Mucosa of gallbladder (tissue), 1 donor: ENCODE data around the gene RIPK3. TPM values are rescaled to one million over a fixed set of nuclear protein-coding genes. Genes with fewer than 3 reads are reported as not detected.
A peak's percentile ranks its signal among the peaks of the same experiment; 100 is the strongest.

Experiments used
- DNase-seq: peaks from one replicate; pipeline ENCODE4 v3.0.0-alpha.2; 2020; ENCODE audit warnings: low spot score
- total RNA-seq: library from RNA; stranded (reverse); gene quantifications from one replicate; pipeline ENCODE4 v1.2.1, GENCODE V29; 2021
- donor health status: DM: no; HTN: no; CAD: no.

RIPK3 gene
- total RNA-seq, 1 donor from 2014 or later, result 56.5 TPM

DNA sequence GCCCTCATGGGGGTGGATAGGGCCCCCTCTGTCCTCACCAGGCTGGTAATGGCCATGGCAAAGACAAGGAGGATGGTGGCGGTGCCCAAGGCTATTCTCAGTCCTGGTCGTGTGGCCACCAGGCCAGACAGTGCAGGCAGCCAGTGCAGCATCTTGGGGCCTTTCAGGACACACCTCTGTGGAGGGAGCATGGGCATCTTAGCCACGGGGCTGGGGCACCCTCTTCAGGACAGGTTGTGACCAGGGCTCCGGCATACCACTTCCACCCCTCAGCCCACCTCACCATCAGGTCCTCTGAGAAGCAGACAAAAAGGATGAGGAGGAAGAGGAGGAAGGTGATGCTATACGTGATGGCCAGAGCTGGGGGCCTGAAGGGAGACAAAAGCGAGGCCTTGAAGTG is 15.8 kb downstream of the RIPK3 start:
- no peak for DNase-seq

DNA sequence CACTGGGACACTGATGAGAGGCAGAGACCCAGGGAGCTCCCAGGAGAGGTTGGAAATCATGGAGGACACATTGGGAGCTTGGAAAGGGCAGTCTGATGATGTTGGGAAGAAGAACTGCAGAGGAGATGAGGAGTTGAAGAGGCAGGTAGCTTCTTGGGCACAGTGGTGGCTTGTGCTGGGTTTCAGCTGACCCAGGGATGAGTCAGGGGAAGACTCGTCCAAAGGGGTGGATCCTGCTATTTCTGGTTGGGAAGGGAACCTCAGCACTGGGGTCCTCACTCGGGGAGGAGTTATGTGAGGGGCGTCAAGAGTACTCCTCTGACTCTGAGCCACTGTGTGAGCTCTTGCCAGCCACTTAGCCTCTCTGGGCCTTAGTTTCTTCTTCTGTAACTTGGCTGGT is 16.4 kb downstream of the RIPK3 start:
- no peak for DNase-seq

DNA sequence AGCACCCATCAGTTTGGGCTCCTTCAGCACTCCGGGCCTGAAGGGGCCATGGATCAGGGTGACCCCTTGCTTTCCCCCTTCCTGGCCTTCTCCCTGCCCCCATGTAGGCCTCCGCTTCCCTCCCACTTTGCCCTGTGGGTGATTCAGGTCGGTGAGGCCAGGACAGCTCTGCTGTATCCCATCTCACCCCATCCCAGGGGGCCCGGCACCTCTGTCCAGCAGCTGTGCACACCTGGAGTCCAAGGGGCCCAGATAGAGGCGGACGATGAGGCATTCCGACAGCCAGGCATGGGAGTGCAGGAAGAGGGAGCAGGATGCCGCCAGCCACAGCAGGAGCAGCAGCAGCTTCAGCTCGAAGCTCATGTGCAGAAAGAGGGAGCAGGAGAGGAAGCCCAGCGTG is 17.1 kb downstream of the RIPK3 start:
- DNase-seq, result no peak

DNA sequence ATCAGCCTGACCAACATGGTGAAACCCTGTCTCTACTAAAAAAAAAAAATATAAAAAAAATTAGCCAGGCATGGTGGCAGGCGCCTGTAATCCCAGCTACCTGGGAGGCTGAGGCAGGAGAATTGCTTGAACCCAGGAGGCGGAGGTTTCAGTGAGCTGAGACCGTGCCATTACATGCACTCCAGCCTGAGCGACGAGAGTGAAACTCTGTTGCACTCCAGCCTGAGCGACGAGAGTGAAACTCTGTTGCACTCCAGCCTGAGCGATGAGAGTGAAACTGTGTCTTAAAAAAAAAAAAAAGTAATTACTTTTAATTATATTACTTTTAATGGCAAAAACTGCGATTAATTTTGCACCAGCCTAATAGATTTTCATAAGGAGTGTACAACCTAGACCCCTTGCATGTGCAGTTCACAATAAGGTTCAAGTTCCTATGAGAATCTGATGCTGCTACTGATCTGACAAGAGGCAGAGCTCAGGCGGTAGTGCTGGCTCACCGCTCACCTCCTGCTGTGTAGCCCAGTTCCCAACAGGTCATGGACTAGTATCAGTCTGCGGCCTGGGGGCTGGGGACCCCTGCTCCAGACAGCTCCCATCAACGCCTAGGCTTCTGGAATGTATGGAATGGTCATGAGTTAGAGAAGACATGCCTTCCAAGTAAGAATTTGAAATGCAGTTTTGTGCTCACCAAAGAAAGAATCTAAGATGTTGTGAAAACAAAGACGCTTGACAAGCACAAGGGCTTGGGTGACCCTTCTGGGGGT is 18.4 kb downstream of the RIPK3 start:
- DNase-seq, result no peak

DNA sequence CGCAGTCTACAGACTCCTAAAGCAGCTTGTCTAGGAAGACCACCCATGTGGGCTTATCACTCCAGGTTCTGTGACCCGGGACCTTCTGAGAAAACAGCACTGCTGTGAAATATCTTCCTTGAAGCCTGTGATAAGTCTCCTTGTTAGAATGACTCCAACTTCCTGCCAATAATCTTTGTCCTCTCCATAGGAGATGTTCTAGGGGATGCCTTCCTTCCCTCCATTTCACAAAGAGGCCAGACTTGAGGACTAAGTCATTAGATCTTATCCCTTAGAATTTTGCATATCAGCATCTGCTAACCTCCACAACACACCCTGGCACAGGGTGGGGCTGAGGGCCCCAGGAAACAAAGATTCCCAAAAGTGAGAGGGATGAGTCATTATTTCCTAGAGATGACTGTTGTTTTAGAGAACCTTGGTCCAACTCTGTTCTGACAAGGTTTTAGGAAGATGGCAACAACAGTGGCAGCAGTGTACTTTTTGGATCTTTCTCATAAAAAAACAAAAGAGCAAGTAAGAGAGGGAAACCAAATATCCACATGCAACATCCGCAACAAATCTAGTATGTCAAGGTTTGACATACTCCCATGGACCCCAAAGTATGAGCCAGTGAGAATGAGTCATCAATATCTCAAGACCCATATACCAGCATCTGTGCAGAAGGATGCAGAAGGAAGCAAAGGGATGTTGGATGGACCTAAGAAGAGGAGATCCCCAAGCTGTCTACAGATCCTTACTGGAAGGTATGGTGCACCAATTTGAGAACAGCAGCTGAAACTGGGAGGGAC is 22.5 kb downstream of the RIPK3 start:
- DNase-seq, result no peak

DNA sequence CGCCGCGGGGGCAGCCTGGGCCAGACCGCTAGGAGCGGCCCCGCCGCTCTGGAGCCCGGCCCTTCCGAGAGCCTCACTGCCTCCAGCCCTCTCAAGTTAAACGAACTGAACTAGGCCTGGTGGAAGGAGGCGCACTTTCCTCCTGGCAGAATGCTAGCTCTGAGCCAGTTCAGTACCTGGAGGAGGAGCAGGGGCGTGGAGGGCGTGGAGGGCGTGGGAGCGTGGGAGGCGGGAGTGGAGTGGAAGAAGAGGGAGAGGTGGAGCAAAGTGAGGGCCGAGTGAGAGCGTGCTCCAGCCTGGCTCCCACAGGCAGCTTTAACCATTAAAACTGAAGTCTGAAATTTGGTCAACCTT is 23.2 kb downstream of the RIPK3 start:
- no peak for DNase-seq

DNA sequence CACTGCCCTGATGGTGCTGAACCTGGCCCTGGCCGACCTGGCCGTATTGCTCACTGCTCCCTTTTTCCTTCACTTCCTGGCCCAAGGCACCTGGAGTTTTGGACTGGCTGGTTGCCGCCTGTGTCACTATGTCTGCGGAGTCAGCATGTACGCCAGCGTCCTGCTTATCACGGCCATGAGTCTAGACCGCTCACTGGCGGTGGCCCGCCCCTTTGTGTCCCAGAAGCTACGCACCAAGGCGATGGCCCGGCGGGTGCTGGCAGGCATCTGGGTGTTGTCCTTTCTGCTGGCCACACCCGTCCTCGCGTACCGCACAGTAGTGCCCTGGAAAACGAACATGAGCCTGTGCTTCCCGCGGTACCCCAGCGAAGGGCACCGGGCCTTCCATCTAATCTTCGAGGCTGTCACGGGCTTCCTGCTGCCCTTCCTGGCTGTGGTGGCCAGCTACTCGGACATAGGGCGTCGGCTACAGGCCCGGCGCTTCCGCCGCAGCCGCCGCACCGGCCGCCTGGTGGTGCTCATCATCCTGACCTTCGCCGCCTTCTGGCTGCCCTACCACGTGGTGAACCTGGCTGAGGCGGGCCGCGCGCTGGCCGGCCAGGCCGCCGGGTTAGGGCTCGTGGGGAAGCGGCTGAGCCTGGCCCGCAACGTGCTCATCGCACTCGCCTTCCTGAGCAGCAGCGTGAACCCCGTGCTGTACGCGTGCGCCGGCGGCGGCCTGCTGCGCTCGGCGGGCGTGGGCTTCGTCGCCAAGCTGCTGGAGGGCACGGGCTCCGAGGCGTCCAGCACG is 23.8 kb downstream of the RIPK3 start:
- DNase-seq, result peak; percentile 51

DNA sequence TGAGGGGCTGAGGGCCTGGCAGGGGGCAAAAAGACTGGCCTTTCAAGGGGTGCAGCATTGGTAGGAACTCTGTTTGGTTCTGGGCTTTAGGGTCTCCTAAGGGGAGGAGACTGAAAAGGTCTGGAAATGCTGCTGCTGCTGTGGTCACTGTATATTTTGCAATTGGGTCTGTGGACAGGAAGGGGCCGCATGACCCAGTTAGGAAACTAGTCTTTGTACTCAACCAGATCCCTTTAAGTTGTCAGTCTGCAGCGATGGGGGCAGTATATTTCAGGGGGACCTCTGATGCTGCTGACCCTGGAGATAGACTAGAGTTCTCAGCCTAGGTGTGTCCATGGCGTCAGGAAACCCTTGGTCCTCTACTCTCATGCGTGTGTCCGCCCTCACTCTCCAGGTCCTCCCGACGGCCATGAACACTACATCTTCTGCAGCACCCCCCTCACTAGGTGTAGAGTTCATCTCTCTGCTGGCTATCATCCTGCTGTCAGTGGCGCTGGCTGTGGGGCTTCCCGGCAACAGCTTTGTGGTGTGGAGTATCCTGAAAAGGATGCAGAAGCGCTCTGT is 24.5 kb downstream of the RIPK3 start:
- DNase-seq, result no peak

DNA sequence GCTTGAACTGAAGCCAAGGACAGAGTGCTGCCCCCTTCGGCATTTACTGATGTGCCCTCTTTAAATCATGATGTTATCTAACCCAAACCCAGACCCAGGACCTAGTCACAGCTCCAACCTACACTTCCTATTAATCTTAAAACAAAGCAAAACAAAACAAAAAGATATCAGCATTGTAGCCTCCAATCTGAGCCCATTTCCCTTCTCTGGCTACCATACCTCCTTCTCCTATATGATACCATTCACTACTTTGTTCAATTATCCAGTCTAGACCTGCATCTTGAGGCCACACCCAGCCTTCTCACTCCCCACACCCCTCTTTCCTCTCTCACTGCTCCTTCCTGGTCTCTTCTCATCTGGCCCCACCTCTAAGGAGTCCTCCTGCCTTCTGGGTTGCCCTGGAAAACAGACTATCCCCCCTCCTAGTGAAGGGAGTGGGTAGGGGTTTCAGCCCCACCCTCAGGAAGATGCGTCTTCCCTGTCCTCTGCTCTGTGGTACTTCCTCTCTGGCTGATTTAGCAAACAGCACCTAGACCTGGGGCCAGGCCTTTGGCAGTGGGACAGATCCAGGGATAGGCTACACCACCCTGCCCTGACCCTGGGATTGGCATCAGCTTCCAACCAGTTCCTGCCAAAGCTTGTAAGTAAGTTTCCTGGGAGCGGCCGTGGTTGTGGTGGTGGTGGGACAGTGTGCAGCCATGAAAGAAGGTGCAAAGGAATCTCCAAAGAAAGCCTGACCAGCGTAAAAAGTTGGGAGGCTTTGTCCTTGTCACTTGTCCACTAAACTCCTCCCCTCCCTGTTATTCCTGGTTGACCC is 25.2 kb downstream of the RIPK3 start:
- no peak for DNase-seq

DNA sequence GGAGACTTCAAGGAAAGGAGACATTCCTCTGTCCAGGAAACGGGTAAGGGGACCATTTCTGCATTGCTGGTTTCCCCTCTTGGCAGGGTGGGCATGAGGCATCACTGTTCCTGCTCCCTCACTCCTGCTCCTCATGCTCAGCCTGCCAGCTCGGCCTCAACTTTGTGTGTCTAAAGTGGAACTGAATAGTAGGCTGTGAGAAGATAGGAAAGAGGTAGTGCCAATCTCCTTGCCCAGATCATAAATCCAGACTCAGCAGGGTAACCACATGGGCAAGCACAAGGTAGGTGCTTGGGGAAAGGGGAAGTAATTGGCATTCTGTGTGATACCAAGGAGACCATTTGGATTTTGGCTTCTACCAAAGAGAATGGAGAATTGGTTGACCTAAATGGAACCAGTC is 25.9 kb downstream of the RIPK3 start:
- DNase-seq, result no peak

DNA sequence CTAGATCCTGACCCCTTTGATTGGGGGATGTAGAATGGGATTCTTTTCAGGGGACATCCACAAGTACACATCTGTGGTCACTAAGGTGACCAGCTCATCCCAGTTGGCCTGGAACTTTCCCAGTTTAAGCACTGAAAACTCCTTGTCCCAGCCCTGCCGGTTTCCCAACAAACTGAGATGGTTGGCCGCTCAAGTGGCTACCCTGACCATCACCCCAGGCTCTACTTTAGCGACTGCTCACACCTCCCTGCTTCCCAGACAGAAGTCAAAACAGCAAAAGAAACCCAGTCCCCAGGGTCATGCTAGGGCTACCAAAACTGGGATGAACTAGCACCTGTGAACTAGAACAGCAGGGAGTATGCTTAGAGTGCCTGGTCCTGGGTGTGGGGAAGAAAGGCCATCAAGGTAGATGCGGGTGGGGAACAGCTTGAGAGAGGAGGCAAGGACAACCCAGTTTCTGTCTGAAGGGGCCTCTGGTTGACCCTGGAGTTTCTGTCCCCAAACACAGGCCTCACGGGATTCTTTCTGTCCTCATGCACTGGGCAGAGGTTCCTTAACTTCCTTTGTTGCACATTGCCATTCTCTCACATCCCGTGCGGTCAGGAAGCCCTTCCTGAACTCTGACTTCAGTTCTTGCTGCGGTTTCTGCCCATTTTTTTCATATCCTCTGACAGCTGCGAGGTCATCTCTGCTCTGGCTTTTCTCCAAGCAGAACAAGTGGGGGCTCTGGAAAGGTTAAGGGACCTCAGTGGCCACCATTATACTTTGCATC is 26.9 kb downstream of the RIPK3 start:
- no peak for DNase-seq

DNA sequence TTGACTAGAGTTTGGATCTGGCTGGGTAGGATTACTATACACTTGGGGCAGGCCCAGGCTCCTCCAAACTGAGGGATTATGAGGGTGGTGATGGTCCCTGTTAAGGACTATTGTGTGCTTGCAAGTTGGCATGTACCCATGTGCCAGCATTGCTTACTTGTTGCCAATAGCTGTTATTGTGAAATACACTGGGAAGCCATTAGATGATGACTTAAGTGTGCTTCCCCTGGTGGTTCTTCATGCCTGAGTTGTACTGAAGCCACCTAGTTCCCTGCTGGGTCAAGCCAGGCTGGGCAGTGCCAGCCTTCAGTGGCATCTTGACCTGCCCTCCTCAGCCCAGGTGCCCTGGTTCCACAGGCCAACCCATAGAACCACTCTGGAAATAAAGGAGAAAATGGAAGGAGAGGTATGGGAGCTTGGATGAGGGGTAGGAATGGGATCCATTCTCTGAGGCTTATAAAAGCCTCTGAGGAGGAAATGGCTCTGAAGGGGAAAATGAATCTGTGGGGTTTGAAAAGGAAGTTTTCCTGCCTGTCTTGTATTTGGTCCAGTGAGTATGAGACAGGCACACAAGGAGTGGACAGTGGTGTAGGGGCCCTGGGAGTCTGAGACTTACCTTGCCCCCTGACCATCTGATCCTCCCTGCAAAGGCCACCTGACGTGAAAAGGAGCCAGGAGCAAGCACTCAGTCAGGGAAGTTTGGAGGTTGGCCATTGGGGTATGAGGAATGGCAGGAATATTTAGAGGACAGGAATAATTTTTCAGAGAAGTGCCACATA is 27.8 kb downstream of the RIPK3 start:
- no peak for DNase-seq

DNA sequence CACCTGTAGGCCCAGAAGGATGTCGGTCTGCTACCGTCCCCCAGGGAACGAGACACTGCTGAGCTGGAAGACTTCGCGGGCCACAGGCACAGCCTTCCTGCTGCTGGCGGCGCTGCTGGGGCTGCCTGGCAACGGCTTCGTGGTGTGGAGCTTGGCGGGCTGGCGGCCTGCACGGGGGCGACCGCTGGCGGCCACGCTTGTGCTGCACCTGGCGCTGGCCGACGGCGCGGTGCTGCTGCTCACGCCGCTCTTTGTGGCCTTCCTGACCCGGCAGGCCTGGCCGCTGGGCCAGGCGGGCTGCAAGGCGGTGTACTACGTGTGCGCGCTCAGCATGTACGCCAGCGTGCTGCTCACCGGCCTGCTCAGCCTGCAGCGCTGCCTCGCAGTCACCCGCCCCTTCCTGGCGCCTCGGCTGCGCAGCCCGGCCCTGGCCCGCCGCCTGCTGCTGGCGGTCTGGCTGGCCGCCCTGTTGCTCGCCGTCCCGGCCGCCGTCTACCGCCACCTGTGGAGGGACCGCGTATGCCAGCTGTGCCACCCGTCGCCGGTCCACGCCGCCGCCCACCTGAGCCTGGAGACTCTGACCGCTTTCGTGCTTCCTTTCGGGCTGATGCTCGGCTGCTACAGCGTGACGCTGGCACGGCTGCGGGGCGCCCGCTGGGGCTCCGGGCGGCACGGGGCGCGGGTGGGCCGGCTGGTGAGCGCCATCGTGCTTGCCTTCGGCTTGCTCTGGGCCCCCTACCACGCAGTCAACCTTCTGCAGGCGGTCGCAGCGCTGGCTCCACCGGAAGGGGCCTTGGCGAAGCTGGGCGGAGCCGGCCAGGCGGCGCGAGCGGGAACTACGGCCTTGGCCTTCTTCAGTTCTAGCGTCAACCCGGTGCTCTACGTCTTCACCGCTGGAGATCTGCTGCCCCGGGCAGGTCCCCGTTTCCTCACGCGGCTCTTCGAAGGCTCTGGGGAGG is 28.9 kb downstream of the RIPK3 start, which contains the start of gene LTB4R:
TSS of gene LTB4R (plus strand) at position 857 of the 959 bp plus-strand sequence. CDS start 4,150 bp downstream, outside the sequence.
- peak; percentile 66 for DNase-seq

DNA sequence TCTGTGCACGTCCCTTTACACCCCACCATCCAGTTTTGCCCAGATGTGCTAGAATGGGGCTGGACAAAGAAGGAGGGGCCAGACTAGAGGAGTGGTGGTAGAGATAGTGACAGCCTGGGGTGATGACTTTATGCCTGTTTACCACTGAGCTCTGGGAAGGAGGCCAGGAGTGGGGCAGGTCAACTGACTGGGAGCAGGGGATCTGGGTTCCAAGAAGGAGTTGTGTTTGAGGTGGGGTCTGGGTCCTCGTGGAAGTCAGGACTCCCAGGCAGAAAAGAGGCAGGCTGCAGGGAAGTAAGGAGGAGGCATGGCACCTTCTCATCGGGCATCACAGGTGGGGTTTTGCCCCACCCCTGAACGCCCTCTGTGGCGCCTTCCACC is 29.5 kb downstream of the RIPK3 start:
- DNase-seq, result peak; percentile 41

DNA sequence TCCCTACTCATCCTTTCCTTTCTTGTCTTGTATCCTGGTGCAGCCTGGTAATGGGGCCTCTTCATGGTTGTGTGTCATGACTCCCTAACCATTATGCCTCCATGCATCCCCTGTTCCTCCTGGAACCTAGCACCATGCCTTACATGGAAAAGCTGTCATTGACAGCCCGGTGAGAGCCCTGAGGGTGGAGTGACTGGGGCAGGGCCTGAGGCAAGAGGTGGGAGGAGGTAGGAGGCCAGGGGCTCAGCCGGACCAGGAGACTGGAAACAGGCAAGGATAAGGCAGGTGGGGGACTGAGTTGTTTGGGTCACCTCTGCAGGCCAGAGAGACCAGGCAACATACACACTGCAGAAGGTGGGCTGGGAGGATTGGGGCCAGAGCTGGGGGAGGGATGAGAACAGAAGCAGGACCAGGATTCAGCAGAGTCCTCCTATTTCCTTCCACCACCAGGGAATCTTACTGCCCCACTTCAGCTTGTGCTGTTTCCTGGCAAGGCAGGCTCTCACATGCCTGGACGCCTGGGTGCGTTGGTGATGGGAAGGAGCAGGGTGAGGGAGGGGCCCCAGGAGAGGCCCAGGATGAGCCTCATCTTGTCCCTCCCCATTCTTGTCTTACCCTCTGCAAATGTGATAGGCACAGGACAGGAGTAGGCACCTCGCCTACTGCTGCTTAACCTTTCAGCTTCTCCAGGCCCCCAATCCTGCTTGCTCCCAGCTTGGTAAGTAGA is 30.1 kb downstream of the RIPK3 start, which contains the start of gene LTB4R2:
TSS of gene LTB4R2 (plus strand) at position 603 of the 727 bp plus-strand sequence. CDS start 525 bp downstream, outside the sequence.
- DNase-seq, result no peak

DNA sequence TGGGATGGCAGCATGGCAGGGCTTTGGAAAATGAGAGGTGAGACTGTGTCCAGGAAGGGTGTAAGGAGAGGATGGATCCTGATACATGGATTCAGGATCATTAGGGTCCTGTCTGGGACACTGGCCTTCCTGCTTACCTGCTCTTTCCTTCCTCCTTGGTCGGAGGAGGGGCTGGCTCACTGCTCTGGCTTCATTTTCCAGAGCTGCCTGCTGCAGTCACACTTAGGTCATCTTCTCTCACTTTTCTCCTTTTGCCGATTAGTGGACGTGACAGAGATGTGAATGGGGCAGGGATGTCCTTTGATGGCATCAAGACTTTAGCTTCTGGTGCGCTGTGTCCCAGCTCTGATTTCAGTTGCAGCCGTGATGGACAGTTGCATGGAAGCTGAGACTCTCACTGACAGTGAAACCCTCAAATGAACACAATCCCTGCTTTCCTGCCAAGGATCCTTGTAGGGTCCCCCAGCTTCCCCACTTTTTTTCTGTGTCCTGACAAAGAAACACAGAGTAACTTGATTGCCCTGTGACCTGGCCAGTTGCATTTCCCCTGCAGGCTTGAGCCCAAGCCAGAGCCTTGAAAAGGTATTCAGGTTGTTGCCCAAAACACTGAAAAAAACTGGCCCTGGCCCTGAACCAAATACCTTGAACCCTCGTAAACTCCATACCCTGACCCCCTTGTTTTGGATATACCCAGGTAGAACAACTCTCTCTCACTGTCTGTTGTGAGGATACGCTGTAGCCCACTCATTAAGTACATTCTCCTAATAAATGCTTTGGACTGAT is 31.3 kb downstream of the RIPK3 start:
- DNase-seq, result no peak
